ENCODE results near the gene NT5E.

Gene NT5E

DNA sequence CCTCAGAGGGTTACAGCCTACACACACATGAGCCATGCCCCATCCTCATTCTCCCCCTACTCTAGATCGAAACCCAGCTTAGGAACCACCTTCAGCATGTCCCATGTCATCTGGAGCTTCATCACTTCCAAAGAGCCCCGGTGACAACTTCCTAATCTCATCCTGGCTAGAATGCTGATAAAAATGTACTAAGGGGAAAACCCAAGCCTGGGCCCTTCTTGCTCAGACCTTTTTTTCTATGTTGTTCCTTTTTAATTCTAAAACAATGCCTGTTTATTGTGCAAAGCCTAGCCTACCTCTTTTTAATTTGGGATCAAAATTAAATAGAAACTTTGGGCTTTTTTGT is 44.1 kb upstream of the NT5E start:
- H3K9ac ChIP-seq (ENCODE audit: low read length in 5 of 5): no peak overlapping the region
- H3K36me3 ChIP-seq (ENCODE audit: control insufficient read depth in 5 of 5, insufficient read depth in 5 of 5, low read length in 5 of 5): no peaks in the 10 kb centered on the region
- no peaks in the 10 kb centered on the region for H3K27me3 ChIP-seq (ENCODE audit: control insufficient read depth in 5 of 5, insufficient read depth in 4 of 5, low read length in 5 of 5)
- H3K4me3 ChIP-seq (ENCODE audit: low read depth in 1 of 5, low read length in 5 of 5): no peak overlapping the region
- H3K4me1 ChIP-seq (ENCODE audit: control insufficient read depth in 5 of 5, insufficient read depth in 5 of 5, low read length in 5 of 5): peaks cover 0 to 45% (median 2%) of the 10 kb centered on the region in 5 donors
- H3K9me3 ChIP-seq (ENCODE audit: control insufficient read depth in 5 of 5, low read length in 5 of 5): no peaks in the 10 kb centered on the region
- no peak overlapping the region for H3K27ac ChIP-seq (ENCODE audit: low read depth, low read length)

DNA sequence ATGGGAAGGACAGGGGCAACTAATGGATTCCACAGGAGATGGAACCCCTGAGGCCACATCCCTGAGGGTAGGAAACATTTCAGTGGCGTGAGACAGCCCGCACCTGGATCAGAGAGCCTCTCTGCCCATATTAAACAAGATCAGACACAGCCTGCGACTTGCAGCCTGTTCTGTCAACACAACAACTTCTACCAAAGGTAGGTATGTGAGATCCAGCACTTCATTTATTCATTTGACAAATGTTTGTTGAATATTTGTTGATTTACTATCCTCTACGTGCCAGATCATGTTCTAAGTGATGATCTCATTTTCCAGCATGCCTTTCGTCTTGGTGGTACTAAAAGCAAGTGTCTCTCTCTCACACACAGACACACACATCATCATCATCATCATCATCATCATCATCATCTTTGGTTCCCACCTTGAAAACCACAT is 43.2 kb upstream of the NT5E start:
- peaks cover 0 to 40% (median 2%) of the 10 kb centered on the region in 5 donors for H3K4me1 ChIP-seq (ENCODE audit: control insufficient read depth in 5 of 5, insufficient read depth in 5 of 5, low read length in 5 of 5)
- H3K36me3 ChIP-seq (ENCODE audit: control insufficient read depth in 5 of 5, insufficient read depth in 5 of 5, low read length in 5 of 5): no peaks in the 10 kb centered on the region
- H3K27ac ChIP-seq (ENCODE audit: low read depth, low read length): no peak overlapping the region
- H3K27me3 ChIP-seq (ENCODE audit: control insufficient read depth in 5 of 5, insufficient read depth in 4 of 5, low read length in 5 of 5): no peaks in the 10 kb centered on the region
- no peaks in the 10 kb centered on the region for H3K9me3 ChIP-seq (ENCODE audit: control insufficient read depth in 5 of 5, low read length in 5 of 5)
- H3K4me3 ChIP-seq (ENCODE audit: low read depth in 1 of 5, low read length in 5 of 5): no peak overlapping the region
- no peak overlapping the region for H3K9ac ChIP-seq (ENCODE audit: low read length in 5 of 5)

DNA sequence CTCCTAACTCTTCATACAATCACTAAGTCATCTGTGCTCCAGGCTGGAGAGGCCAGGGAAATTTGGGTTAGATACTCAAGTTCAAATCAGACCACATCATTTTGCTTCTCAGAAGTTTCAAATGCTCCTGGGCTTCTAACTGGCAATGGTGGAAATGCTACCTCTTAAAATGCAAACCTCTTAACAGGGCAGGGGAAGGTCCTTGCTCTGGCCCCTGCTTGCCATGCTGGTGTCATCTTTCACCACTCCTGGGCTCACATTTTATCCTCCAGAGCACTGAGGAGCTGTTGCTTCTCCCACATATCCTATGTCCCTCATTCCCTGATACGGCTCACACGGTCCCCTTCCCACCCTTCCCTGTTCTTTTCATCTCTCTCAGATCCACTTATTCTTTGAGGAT is 41.8 kb upstream of the NT5E start:
- Histone ChIP-seq H3K36me3 (ENCODE audit: control insufficient read depth in 5 of 5, insufficient read depth in 5 of 5, low read length in 5 of 5) (no peaks in the 10 kb centered on the region), H3K4me1 (ENCODE audit: control insufficient read depth in 5 of 5, insufficient read depth in 5 of 5, low read length in 5 of 5) (peaks cover 0 to 27% (median 2%) of the 10 kb centered on the region in 5 donors), H3K4me3 (ENCODE audit: low read depth in 1 of 5, low read length in 5 of 5) (no peak overlapping the region), H3K9me3 (ENCODE audit: control insufficient read depth in 5 of 5, low read length in 5 of 5) (no peaks in the 10 kb centered on the region), H3K9ac (ENCODE audit: low read length in 5 of 5) (no peak overlapping the region), H3K27me3 (ENCODE audit: control insufficient read depth in 5 of 5, insufficient read depth in 4 of 5, low read length in 5 of 5) (no peaks in the 10 kb centered on the region), H3K27ac (ENCODE audit: low read depth, low read length) (no peak overlapping the region)

GRCh38 chr6:85412911-85413430 is 36.9 kb upstream of the NT5E start:
- H3K4me3 ChIP-seq (ENCODE audit: low read depth in 1 of 5, low read length in 5 of 5): no peak overlapping the region
- H3K27ac ChIP-seq (ENCODE audit: low read depth, low read length): no peak overlapping the region
- H3K9me3 ChIP-seq (ENCODE audit: control insufficient read depth in 5 of 5, low read length in 5 of 5): no peaks in the 10 kb centered on the region
- no peak overlapping the region for H3K9ac ChIP-seq (ENCODE audit: low read length in 5 of 5)
- H3K4me1 ChIP-seq (ENCODE audit: control insufficient read depth in 5 of 5, insufficient read depth in 5 of 5, low read length in 5 of 5): no peaks in the 10 kb centered on the region
- H3K36me3 ChIP-seq (ENCODE audit: control insufficient read depth in 5 of 5, insufficient read depth in 5 of 5, low read length in 5 of 5): no peaks in the 10 kb centered on the region
- no peaks in the 10 kb centered on the region for H3K27me3 ChIP-seq (ENCODE audit: control insufficient read depth in 5 of 5, insufficient read depth in 4 of 5, low read length in 5 of 5)

GRCh38 chr6:85416049-85416448 is 33.8 kb upstream of the NT5E start:
- Histone ChIP-seq H3K27me3 (ENCODE audit: control insufficient read depth in 5 of 5, insufficient read depth in 4 of 5, low read length in 5 of 5) (no peaks in the 10 kb centered on the region), H3K4me3 (ENCODE audit: low read depth in 1 of 5, low read length in 5 of 5) (no peak overlapping the region), H3K27ac (ENCODE audit: low read depth, low read length) (no peak overlapping the region), H3K9ac (ENCODE audit: low read length in 5 of 5) (no peak overlapping the region), H3K36me3 (ENCODE audit: control insufficient read depth in 5 of 5, insufficient read depth in 5 of 5, low read length in 5 of 5) (no peaks in the 10 kb centered on the region), H3K9me3 (ENCODE audit: control insufficient read depth in 5 of 5, low read length in 5 of 5) (no peaks in the 10 kb centered on the region), H3K4me1 (ENCODE audit: control insufficient read depth in 5 of 5, insufficient read depth in 5 of 5, low read length in 5 of 5) (no peaks in the 10 kb centered on the region)

DNA sequence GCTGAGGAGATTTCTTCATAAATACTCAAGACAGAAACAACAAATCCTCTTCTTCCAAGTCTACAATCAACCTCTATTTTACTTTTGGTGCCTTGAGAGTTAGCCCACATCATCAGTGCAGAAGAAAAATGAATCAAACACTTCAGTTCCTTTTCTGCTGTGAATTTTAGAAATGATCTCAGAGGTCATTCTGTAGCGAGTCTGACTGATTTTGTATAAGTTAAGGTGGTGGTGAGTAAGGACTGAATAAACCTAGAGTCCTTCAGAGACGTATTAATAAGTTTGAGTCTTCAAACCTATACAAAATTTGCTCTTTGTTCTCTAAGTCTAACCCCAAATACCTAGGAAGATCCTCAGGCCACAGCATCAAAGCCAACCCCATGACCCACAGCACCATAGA is 33.1 kb upstream of the NT5E start:
- Histone ChIP-seq H3K9me3 (ENCODE audit: control insufficient read depth in 5 of 5, low read length in 5 of 5) (no peaks in the 10 kb centered on the region), H3K36me3 (ENCODE audit: control insufficient read depth in 5 of 5, insufficient read depth in 5 of 5, low read length in 5 of 5) (no peaks in the 10 kb centered on the region), H3K27me3 (ENCODE audit: control insufficient read depth in 5 of 5, insufficient read depth in 4 of 5, low read length in 5 of 5) (no peaks in the 10 kb centered on the region), H3K4me1 (ENCODE audit: control insufficient read depth in 5 of 5, insufficient read depth in 5 of 5, low read length in 5 of 5) (no peaks in the 10 kb centered on the region), H3K27ac (ENCODE audit: low read depth, low read length) (no peak overlapping the region), H3K4me3 (ENCODE audit: low read depth in 1 of 5, low read length in 5 of 5) (no peak overlapping the region), H3K9ac (ENCODE audit: low read length in 5 of 5) (no peak overlapping the region)

GRCh38 chr6:85417336-85417735 is 32.5 kb upstream of the NT5E start:
- Histone ChIP-seq H3K4me3 (ENCODE audit: low read depth in 1 of 5, low read length in 5 of 5) (no peak overlapping the region), H3K4me1 (ENCODE audit: control insufficient read depth in 5 of 5, insufficient read depth in 5 of 5, low read length in 5 of 5) (no peaks in the 10 kb centered on the region), H3K36me3 (ENCODE audit: control insufficient read depth in 5 of 5, insufficient read depth in 5 of 5, low read length in 5 of 5) (no peaks in the 10 kb centered on the region), H3K27ac (ENCODE audit: low read depth, low read length) (no peak overlapping the region), H3K27me3 (ENCODE audit: control insufficient read depth in 5 of 5, insufficient read depth in 4 of 5, low read length in 5 of 5) (no peaks in the 10 kb centered on the region), H3K9me3 (ENCODE audit: control insufficient read depth in 5 of 5, low read length in 5 of 5) (no peaks in the 10 kb centered on the region), H3K9ac (ENCODE audit: low read length in 5 of 5) (no peak overlapping the region)

DNA sequence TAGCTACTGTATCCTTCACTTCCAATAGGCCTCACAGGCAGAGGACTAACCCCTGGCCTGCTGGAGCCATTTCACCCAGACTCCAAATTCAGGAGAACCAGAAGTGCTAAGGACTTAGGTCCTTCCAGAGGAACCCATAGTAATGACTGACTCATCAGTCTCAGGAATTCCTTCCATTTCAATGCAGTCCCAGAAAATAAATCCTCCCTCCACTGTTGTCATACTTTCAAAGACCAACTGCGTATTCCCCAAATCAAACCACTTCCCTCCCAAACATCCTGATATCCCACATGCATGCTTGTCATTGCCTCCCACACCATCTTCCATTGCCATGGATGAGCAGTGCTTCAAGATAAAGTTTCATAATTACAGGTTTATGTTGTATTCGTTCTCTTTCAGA is 31.8 kb upstream of the NT5E start:
- no peak overlapping the region for H3K4me3 ChIP-seq (ENCODE audit: low read depth in 1 of 5, low read length in 5 of 5)
- no peak overlapping the region for H3K27ac ChIP-seq (ENCODE audit: low read depth, low read length)
- no peak overlapping the region for H3K9ac ChIP-seq (ENCODE audit: low read length in 5 of 5)
- no peaks in the 10 kb centered on the region for H3K9me3 ChIP-seq (ENCODE audit: control insufficient read depth in 5 of 5, low read length in 5 of 5)
- no peaks in the 10 kb centered on the region for H3K4me1 ChIP-seq (ENCODE audit: control insufficient read depth in 5 of 5, insufficient read depth in 5 of 5, low read length in 5 of 5)
- no peaks in the 10 kb centered on the region for H3K27me3 ChIP-seq (ENCODE audit: control insufficient read depth in 5 of 5, insufficient read depth in 4 of 5, low read length in 5 of 5)
- no peaks in the 10 kb centered on the region for H3K36me3 ChIP-seq (ENCODE audit: control insufficient read depth in 5 of 5, insufficient read depth in 5 of 5, low read length in 5 of 5)

DNA sequence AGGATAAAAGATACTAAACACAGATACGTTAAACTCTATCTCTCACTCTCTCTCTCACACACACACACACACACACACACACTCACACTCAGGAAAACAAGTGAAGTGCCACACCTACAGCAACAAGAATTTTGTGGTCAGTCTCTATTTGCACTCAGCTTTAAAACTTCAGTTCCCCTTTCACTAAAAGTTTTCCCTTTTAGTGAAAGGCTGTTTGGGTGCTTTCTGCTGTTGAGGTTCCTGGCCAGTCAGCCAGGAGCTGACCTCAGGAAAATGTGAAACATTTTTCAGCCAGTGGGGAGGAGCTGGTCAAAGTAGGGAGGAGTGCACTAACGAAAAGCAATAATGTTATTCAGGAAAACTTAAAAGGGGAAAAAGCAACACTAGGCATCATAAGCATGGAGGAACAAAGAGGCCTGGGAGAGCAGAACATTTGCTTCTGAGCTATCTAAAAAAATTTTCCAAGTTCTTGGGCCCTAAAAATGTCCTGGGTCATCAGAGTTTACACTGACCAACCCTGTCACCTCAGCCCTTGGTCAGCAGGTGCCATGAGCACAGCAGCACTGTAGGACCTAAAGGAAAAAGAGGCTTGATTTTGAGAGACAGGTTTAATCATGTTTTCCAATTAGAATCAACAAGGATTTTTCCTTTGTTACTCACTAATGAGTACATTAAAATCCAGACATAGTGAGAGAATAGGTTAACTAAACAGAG is 30.7 kb upstream of the NT5E start:
- no peak overlapping the region for H3K9ac ChIP-seq (ENCODE audit: low read length in 5 of 5)
- no peaks in the 10 kb centered on the region for H3K9me3 ChIP-seq (ENCODE audit: control insufficient read depth in 5 of 5, low read length in 5 of 5)
- H3K4me1 ChIP-seq (ENCODE audit: control insufficient read depth in 5 of 5, insufficient read depth in 5 of 5, low read length in 5 of 5): no peaks in the 10 kb centered on the region
- no peaks in the 10 kb centered on the region for H3K27me3 ChIP-seq (ENCODE audit: control insufficient read depth in 5 of 5, insufficient read depth in 4 of 5, low read length in 5 of 5)
- peak overlapping the region; percentile 16 for H3K27ac ChIP-seq (ENCODE audit: low read depth, low read length)
- no peaks in the 10 kb centered on the region for H3K36me3 ChIP-seq (ENCODE audit: control insufficient read depth in 5 of 5, insufficient read depth in 5 of 5, low read length in 5 of 5)
- no peak overlapping the region for H3K4me3 ChIP-seq (ENCODE audit: low read depth in 1 of 5, low read length in 5 of 5)

DNA sequence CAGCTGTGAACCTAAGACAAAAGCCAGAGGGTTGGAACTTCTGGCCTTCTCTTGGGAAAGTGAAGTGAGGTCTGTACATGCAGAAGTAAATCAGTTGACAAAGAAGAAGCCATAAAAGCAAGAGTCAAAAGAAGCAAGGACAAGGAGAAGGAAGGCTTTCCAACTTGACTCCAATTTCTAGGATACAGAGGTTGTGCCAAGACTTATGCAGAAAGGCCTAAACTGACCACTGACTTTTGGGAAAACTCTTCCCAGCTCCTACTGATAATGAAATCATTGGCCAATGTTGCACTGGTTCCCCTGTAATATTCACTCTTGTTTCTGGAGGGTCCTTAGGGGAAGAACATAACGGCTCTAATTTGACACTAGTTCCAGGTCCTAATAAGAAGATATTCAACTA is 29.3 kb upstream of the NT5E start:
- Histone ChIP-seq H3K36me3 (ENCODE audit: control insufficient read depth in 5 of 5, insufficient read depth in 5 of 5, low read length in 5 of 5) (no peaks in the 10 kb centered on the region), H3K9ac (ENCODE audit: low read length in 5 of 5) (no peak overlapping the region), H3K27ac (ENCODE audit: low read depth, low read length) (no peak overlapping the region), H3K4me1 (ENCODE audit: control insufficient read depth in 5 of 5, insufficient read depth in 5 of 5, low read length in 5 of 5) (no peaks in the 10 kb centered on the region), H3K4me3 (ENCODE audit: low read depth in 1 of 5, low read length in 5 of 5) (no peak overlapping the region), H3K27me3 (ENCODE audit: control insufficient read depth in 5 of 5, insufficient read depth in 4 of 5, low read length in 5 of 5) (no peaks in the 10 kb centered on the region), H3K9me3 (ENCODE audit: control insufficient read depth in 5 of 5, low read length in 5 of 5) (peaks cover 2 to 9% (median 6%) of the 10 kb centered on the region in 5 donors)
